Activated CD4-positive, alpha-beta T cell treated with anti-CD3 and anti-CD28 coated beads, Interleukin-2, Interleukin-6, amounts not matched to agents 100 ng/mL and 50 ng/mL, durations not matched to agents 16 hours and 8 hours (primary cell): ENCODE measurements around the gene PAX9.

ENCODE experiments used
- DNase-seq: peaks from one replicate; pipeline ENCODE4 v3.0.0-alpha.2; 2020

The PAX9 gene

GRCh38 chr14:36656687-36657398 is 4.8 kb upstream of the PAX9 start:
- DNase-seq, result no peak

GRCh38 chr14:36657399-36658122 is 4.1 kb upstream of the PAX9 start:
- DNase-seq, result no peak

- DNase-seq, result no peak
Measured at GRCh38 chr14:36658123-36659009, 3.3 kb upstream of the PAX9 start.

GRCh38 chr14:36659010-36659821 is 2.4 kb upstream of the PAX9 start:
- no peak for DNase-seq

GRCh38 chr14:36659822-36660735 is 1.6 kb upstream of the PAX9 start:
- no peak for DNase-seq

- no peak for DNase-seq
Measured at GRCh38 chr14:36660736-36661505, 739 bp upstream of the PAX9 start.

GRCh38 chr14:36662258-36662542 is 540 bp downstream of the PAX9 start:
- DNase-seq, result no peak

GRCh38 chr14:36662543-36663403 is 1.1 kb downstream of the PAX9 start:
- no peak for DNase-seq

- DNase-seq, result no peak
Measured at GRCh38 chr14:36663404-36664321, 2.0 kb downstream of the PAX9 start.

GRCh38 chr14:36664322-36665193 is 2.9 kb downstream of the PAX9 start:
- DNase-seq, result no peak

GRCh38 chr14:36665887-36666415 is 4.3 kb downstream of the PAX9 start:
- no peak for DNase-seq

- no peak for DNase-seq
Measured at GRCh38 chr14:36666416-36667206, 5.0 kb downstream of the PAX9 start.

GRCh38 chr14:36667679-36668078 is 6.0 kb downstream of the PAX9 start:
- DNase-seq, result no peak

- no peak for DNase-seq
Measured at GRCh38 chr14:36671149-36671548, 9.5 kb downstream of the PAX9 start.

GRCh38 chr14:36672095-36672494 is 10.4 kb downstream of the PAX9 start:
- DNase-seq, result no peak

GRCh38 chr14:36674659-36675058 is 13.0 kb downstream of the PAX9 start:
- DNase-seq, result no peak

GRCh38 chr14:36675581-36675980 is 13.9 kb downstream of the PAX9 start:
- DNase-seq, result no peak
